SK-N-SH (cell line): ENCODE results near the gene SPOCK1. TPM values are rescaled to one million over a fixed set of nuclear protein-coding genes. Genes with fewer than 3 reads are reported as not detected.
A peak's percentile ranks its signal among the peaks of the same experiment; 100 is the strongest.

Source experiments
- CTCF ChIA-PET: fragments of 300-600, 350-600 bp; formaldehyde crosslinking; extraction: SDS; loops from one replicate; lab custom pipeline; 2021; lab: Yijun Ruan, JAX
- POLR2A ChIA-PET: fragments of 350-600 bp; sonication (Branson Sonifier 250); formaldehyde crosslinking; extraction: SDS; loops from one replicate; lab custom pipeline; 2020; ENCODE audit warnings: antibody characterized with exemption, inconsistent platforms; lab: Yijun Ruan, JAX
- DNase-seq: peaks from one replicate; pipeline ENCODE4 v3.0.0; 2012
- H2AFZ ChIP-seq: fragments of 200-600 bp; sonication (generic); 2 replicates; pipeline ENCODE4 v1.8.1; 2016; ENCODE audit warnings: antibody characterized with exemption, mild to moderate bottlenecking, low read depth
- H3F3A ChIP-seq: fragments of 200-600 bp; sonication (generic); replicated peaks from 2 replicates; pipeline ENCODE3; 2016; ENCODE audit warnings: antibody characterized with exemption, mild to moderate bottlenecking; ENCODE audit not compliant: insufficient read depth
- H3K27ac ChIP-seq, 2 experiments: fragments of 200-500 bp in 1 of 2; fragments of 200-600 bp in 1 of 2; sonication (Bioruptor generic) in 1 of 2; sonication (generic), shearing (Covaris generic) in 1 of 2; 2 replicates each; pipeline versions ENCODE4 v1.5.1 to v1.6.1; 2014 to 2016; ENCODE audit warnings: low read depth in 2 of 2, inconsistent platforms in 1 of 2, low read length in 1 of 2, mild to moderate bottlenecking in 1 of 2, mixed read lengths in 1 of 2
- H3K27me3 ChIP-seq: fragments of 200-600 bp; sonication (generic), shearing (Covaris generic); 2 replicates; pipeline ENCODE4 v1.6.1; 2016; ENCODE audit warnings: mixed run types; ENCODE audit not compliant: insufficient read depth
- H3K36me3 ChIP-seq, 2 experiments: fragments of 200-500 bp in 1 of 2; fragments of 200-600 bp in 1 of 2; sonication (Bioruptor generic) in 1 of 2; sonication (generic) in 1 of 2; replicated peaks in 1 of 2; 2 replicates each; pipeline versions ENCODE3 to v1.5.1; 2014 to 2016; ENCODE audit warnings: low read length in 1 of 2, mild to moderate bottlenecking in 1 of 2; ENCODE audit not compliant: insufficient read depth in 2 of 2, control insufficient read depth in 1 of 2
- H3K4me1 ChIP-seq, 2 experiments: fragments of 200-500 bp in 1 of 2; fragments of 200-600 bp in 1 of 2; sonication (Bioruptor generic) in 1 of 2; sonication (generic), shearing (Covaris generic) in 1 of 2; 2 replicates each; pipeline versions ENCODE4 v1.5.1 to v1.6.1; 2014 to 2016; ENCODE audit warnings: low read depth in 1 of 2, low read length in 1 of 2, mixed run types in 1 of 2; ENCODE audit not compliant: insufficient read depth in 2 of 2, control insufficient read depth in 1 of 2
- H3K4me2 ChIP-seq: fragments of 200-600 bp; sonication (generic), shearing (Covaris generic); 2 replicates; pipeline ENCODE4 v1.6.1; 2017; ENCODE audit warnings: mixed run types
- H3K4me3 ChIP-seq, 2 experiments: fragments of 200-500 bp in 1 of 2; fragments of 200-600 bp in 1 of 2; sonication (Bioruptor generic) in 1 of 2; sonication (generic), shearing (Covaris generic) in 1 of 2; 2 replicates each; pipeline versions ENCODE4 v1.5.1 to v1.8.1; 2014 to 2016; ENCODE audit warnings: low read depth in 2 of 2, inconsistent platforms in 1 of 2, low read length in 1 of 2, mild to moderate bottlenecking in 1 of 2, mixed read lengths in 1 of 2, moderate library complexity in 1 of 2
- H3K79me2 ChIP-seq: fragments of 200-600 bp; sonication (generic); 2 replicates; pipeline ENCODE4 v1.8.1; 2017; ENCODE audit warnings: mild to moderate bottlenecking; ENCODE audit not compliant: insufficient read depth
- H3K9ac ChIP-seq: fragments of 200-600 bp; sonication (generic); 2 replicates; pipeline ENCODE4 v1.6.1; 2017; ENCODE audit warnings: mixed run types
- H3K9me2 ChIP-seq: fragments of 200-600 bp; sonication (generic); 2 replicates; pipeline ENCODE4 v1.6.1; 2017; ENCODE audit warnings: mixed run types
- H3K9me3 ChIP-seq: fragments of 200-600 bp; sonication (generic); 2 replicates; pipeline ENCODE4 v1.6.1; 2017; ENCODE audit warnings: mixed run types, mild to moderate bottlenecking, moderate library complexity
- H4K20me1 ChIP-seq: fragments of 200-600 bp; sonication (generic); 2 replicates; pipeline ENCODE4 v1.6.1; 2017; ENCODE audit warnings: mild to moderate bottlenecking, mixed run types; ENCODE audit not compliant: insufficient read depth
- ELF1 ChIP-seq: IDR thresholded peaks from 2 replicates; pipeline ENCODE4 v1.4.0; 2012
- EP300 ChIP-seq, 2 experiments: IDR thresholded peaks; 2 replicates each; pipeline versions ENCODE4 v1.4.0 to v1.6.1; 2012; ENCODE audit warnings: borderline replicate concordance in 1 of 2, low read depth in 1 of 2, low read length in 1 of 2
- FOXJ3 ChIP-seq: sonication (generic); formaldehyde crosslinking; IDR thresholded peaks from 2 replicates; pipeline ENCODE4 v1.5.1; 2020; ENCODE audit warnings: mild to moderate bottlenecking, missing genetic modification reagents
- GABPA ChIP-seq: IDR thresholded peaks from 2 replicates; pipeline ENCODE4 v1.4.0; 2012; ENCODE audit warnings: low read depth, mild to moderate bottlenecking
- GATA2 ChIP-seq: sonication (generic); formaldehyde crosslinking; IDR thresholded peaks from 2 replicates; pipeline ENCODE4 v1.5.0; 2020; ENCODE audit warnings: mild to moderate bottlenecking, missing genetic modification reagents
- MXI1 ChIP-seq: IDR thresholded peaks from 2 replicates; pipeline ENCODE4 v1.6.1; 2012; ENCODE audit warnings: mild to moderate bottlenecking, low read depth, low read length, improper control_type of control experiment
- NFIC ChIP-seq: IDR thresholded peaks from 2 replicates; pipeline ENCODE4 v1.4.0; 2012; ENCODE audit warnings: borderline replicate concordance
- NRF1 ChIP-seq: IDR thresholded peaks from 2 replicates; pipeline ENCODE4 v1.6.1; 2012; ENCODE audit warnings: low read depth, mild to moderate bottlenecking, low read length
- POLR2AphosphoS5 ChIP-seq: IDR thresholded peaks from 2 replicates; pipeline ENCODE4 v1.6.1; 2012; ENCODE audit warnings: low read depth, low read length
- RAD21 ChIP-seq: IDR thresholded peaks from 2 replicates; pipeline ENCODE4 v1.6.1; 2012; ENCODE audit warnings: mild to moderate bottlenecking, low read length
- RCOR1 ChIP-seq: fragments of 150-350 bp; IDR thresholded peaks from 2 replicates; pipeline ENCODE4 v1.6.1; 2017; ENCODE audit warnings: antibody characterized with exemption, low read length
- RFX5 ChIP-seq: IDR thresholded peaks from 2 replicates; pipeline ENCODE4 v1.6.1; 2012; ENCODE audit warnings: mild to moderate bottlenecking, improper control_type of control experiment, low read length
- RXRA ChIP-seq: IDR thresholded peaks from 2 replicates; pipeline ENCODE4 v1.4.0; 2012; ENCODE audit warnings: low read depth, mild to moderate bottlenecking, borderline replicate concordance
- YY1 ChIP-seq: IDR thresholded peaks from 2 replicates; pipeline ENCODE4 v1.4.0; 2012; ENCODE audit warnings: low read depth, mild to moderate bottlenecking
- WGBS: methylation state at CpG from one replicate; pipeline ENCODE4 v1.1.6; 2017; ENCODE audit warnings: low lambda C conversion rate; 5-methylcytosine and 5-hydroxymethylcytosine counted together
- polyA plus RNA-seq, 3 experiments: library from polyadenylated mRNA; depleted of rRNA; stranded (reverse); fragments of >200 nt; gene quantifications; 2 replicates each; pipeline ENCODE4 v1.2.3, GENCODE V29; 2012
- TF ChIP-seq, protein P1 (sequence below): fragments of 200-600 bp; sonication (generic); IDR thresholded peaks from 2 replicates; pipeline ENCODE4 v1.6.1; 2017; ENCODE audit warnings: antibody characterized with exemption, mild to moderate bottlenecking, moderate library complexity

The SPOCK1 gene
- polyA plus RNA-seq, 1 of the 3 experiments (the other 2 are of a cell fraction): 11.3 TPM

DNA sequence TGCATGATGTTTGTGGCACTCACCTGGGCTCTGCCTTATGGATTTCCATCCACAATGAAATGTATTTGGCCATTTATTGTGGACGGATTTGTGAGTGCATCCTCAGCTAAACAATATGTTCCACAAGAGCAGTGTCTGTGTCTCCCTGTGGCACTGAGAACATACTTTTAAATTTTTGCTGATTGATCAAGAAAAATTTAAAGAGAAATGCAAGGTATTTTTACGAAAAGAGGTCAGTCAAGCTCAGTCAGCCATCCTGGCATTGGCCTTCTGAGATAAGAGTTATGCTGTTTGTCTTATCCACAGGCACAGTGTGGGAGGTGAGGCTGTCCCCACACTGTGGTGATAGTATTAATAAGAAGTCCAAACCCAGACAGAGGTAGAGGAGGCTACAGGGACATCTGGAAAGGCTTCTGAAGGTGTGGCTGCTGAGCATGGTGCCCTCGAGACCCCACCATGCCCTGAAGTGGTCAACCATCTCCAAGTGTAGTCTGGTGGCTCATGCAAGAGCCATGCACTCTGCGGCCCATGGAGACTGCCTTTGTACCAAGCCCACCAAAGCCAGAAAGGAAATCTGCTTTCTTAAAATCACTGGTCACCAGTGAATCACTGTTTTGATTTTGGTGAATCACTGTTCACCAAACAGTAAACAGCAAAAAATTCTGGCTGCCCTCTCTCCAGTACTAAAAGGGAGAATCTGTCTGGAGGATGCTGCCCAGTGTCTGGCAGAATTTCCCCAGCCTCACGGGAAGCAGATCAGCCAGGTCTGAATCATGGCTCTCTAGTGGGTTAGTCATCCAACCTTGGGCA, 28.8 kb downstream of the SPOCK1 start (continued):
- TF ChIP-seq, protein P1, sequence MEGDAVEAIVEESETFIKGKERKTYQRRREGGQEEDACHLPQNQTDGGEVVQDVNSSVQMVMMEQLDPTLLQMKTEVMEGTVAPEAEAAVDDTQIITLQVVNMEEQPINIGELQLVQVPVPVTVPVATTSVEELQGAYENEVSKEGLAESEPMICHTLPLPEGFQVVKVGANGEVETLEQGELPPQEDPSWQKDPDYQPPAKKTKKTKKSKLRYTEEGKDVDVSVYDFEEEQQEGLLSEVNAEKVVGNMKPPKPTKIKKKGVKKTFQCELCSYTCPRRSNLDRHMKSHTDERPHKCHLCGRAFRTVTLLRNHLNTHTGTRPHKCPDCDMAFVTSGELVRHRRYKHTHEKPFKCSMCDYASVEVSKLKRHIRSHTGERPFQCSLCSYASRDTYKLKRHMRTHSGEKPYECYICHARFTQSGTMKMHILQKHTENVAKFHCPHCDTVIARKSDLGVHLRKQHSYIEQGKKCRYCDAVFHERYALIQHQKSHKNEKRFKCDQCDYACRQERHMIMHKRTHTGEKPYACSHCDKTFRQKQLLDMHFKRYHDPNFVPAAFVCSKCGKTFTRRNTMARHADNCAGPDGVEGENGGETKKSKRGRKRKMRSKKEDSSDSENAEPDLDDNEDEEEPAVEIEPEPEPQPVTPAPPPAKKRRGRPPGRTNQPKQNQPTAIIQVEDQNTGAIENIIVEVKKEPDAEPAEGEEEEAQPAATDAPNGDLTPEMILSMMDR: no peak
- TF ChIP-seq RAD21: no peak
- no peak for TF ChIP-seq RFX5
- no peak; the same call in 1 of the 2 replicates for TF ChIP-seq GABPA
- 0 out of 2 replicates have a peak, but pooled peaks have one; percentile 57 for TF ChIP-seq POLR2AphosphoS5
- peak; percentile 85 for TF ChIP-seq NFIC
- TF ChIP-seq GATA2 (CRISPR knock-in tag): no peak
- peak; percentile 69 for TF ChIP-seq RXRA
- TF ChIP-seq, all 33 proteins: peak for 14

DNA sequence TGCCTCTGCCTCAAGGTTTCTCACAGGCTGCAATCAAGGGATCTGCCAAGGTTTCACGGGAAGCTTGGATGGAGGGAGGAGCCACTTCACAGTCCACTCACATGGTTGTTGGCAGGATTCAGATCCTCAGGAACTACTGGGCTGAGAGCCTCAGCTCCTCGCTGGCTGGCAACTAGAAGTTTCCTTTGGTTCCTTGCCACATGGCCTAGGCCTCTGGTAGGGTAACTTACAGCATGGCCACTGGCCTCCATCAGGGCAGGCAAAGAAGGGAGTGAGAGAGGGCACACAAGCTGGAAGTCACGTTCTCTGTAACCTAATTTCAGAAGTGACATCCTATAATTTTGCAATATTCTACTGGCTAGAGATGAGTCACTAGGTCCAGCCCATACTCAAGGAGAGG, 32.2 kb downstream of the SPOCK1 start:
- TF ChIP-seq ELF1 (no peak), FOXJ3 (CRISPR knock-in tag) (no peak), MXI1 (no peak), EP300 (IDR thresholded peaks at IDR 0.05; ENCODE audit: borderline replicate concordance in 1 of 2, low read depth in 1 of 2, low read length in 1 of 2) (no peak), NRF1 (no peak), POLR2AphosphoS5 (no peak), RCOR1 (no peak), YY1 (no peak)
- Histone ChIP-seq H3K9ac (no peak overlapping the region), H3K4me2 (no peak overlapping the region), H3K27ac (no peak overlapping the region), H3K36me3 (peaks cover 0 to 3% of the 10 kb centered on the region in 2 experiments), H3K9me2 (no peaks in the 10 kb centered on the region), H3K79me2 (peaks cover 80% of the 10 kb centered on the region), H3K4me3 (no peak overlapping the region), H4K20me1 (no peaks in the 10 kb centered on the region), H2AFZ (no peak overlapping the region), H3F3A (peaks cover 27% of the 10 kb centered on the region), H3K4me1 (peaks cover 18 to 38% of the 10 kb centered on the region in 2 experiments), H3K9me3 (no peaks in the 10 kb centered on the region), H3K27me3 (no peaks in the 10 kb centered on the region)
- ChIA-PET POLR2A (no interaction called here), CTCF (interaction anchor here (0.9 to 1.4 kb wide), 7 partner anchors 9 to 146 kb away, joined by 3 to 4 read pairs (median 3); partner anchors contain the start of gene SPOCK1)
- 65% methylated on average over 3 of the region's 3 CpGs for WGBS
- DNase-seq: no peak
